A549 (cell line): ENCODE measurements around the gene DPYD. TPM values are rescaled to one million over a fixed set of nuclear protein-coding genes. Genes with fewer than 3 reads are reported as not detected.

Experiments
- ATAC-seq, 2 experiments: fragments of 200-7000 bp in 1 of 2; fragments of >200 bp in 1 of 2; cut with Nextera tagmentation in 1 of 2; cut with Tn5 transposase in 1 of 2; 3 replicates each; pipeline versions ENCODE4 v1.8.0 to v1.9.1; 2018 to 2020; ENCODE audit warnings: mild to moderate bottlenecking in 1 of 2, moderate library complexity in 1 of 2
- CTCF ChIA-PET: fragments of 300-600 bp; sonication (Branson Sonifier 250); formaldehyde crosslinking; extraction: SDS; loops from one replicate; lab custom pipeline; 2021; ENCODE audit warnings: antibody characterized with exemption, inconsistent platforms; lab: Yijun Ruan, JAX
- POLR2A ChIA-PET: fragments of 350-600 bp; formaldehyde crosslinking; extraction: SDS; loops from one replicate; lab custom pipeline; 2021; ENCODE audit warnings: antibody characterized with exemption, inconsistent platforms; lab: Yijun Ruan, JAX
- DNase-seq, 2 experiments: peaks; one replicate each; pipeline versions ENCODE4 v3.0.0 to v3.0.0-alpha.2; 2011 to 2016; ENCODE audit warnings: low read depth in 1 of 2, low spot score in 1 of 2
- FAIRE-seq: peaks from 2 replicates; lab custom pipeline; 2011; peaks lifted over from hg19 to GRCh38; lab: Jason Lieb, UNC
- H3K27ac ChIP-seq, 2 experiments: fragments of >200 bp; sonication (Bioruptor Twin); formaldehyde crosslinking; 3 replicates each; pipeline ENCODE4 v1.5.1; 2016 to 2017
- H3K4me1 ChIP-seq: fragments of >200 bp; sonication (Bioruptor Twin); formaldehyde crosslinking; 3 replicates; pipeline ENCODE4 v1.6.1; 2016
- H3K4me2 ChIP-seq: fragments of >200 bp; sonication (Bioruptor Twin); formaldehyde crosslinking; 3 replicates; pipeline ENCODE4 v1.6.1; 2016
- H3K4me3 ChIP-seq: fragments of >200 bp; sonication (Bioruptor Twin); formaldehyde crosslinking; 3 replicates; pipeline ENCODE4 v1.5.1; 2016
- H3K9me3 ChIP-seq: fragments of >200 bp; sonication (Bioruptor Twin); formaldehyde crosslinking; 3 replicates; pipeline ENCODE4 v1.6.1; 2016
- EHMT2 ChIP-seq: fragments of 200-600 bp; sonication (generic); IDR thresholded peaks from 2 replicates; pipeline ENCODE4 v1.6.1; 2016; ENCODE audit warnings: antibody characterized with exemption, low read depth, mild to moderate bottlenecking, moderate library complexity
- ESRRA ChIP-seq: fragments of 150-350 bp; IDR thresholded peaks from 2 replicates; pipeline ENCODE4 v1.6.1; 2014; ENCODE audit warnings: mild to moderate bottlenecking, low read length, borderline replicate concordance
- FOSL2 ChIP-seq, 2 experiments: fragments of 450-650 bp in 1 of 2; fragments of >200 bp in 1 of 2; sonication (Bioruptor Twin) in 1 of 2; formaldehyde crosslinking; IDR thresholded peaks; 2 replicates each; pipeline versions ENCODE4 v1.5.0 to v1.6.1; 2016 to 2020; ENCODE audit warnings: mild to moderate bottlenecking in 1 of 2, moderate library complexity in 1 of 2
- HEYL ChIP-seq: fragments of 250-450 bp; sonication (Bioruptor Pico); IDR thresholded peaks from 2 replicates; pipeline ENCODE4 v1.8.0; 2021; ENCODE audit warnings: mild to moderate bottlenecking, moderate library complexity
- HOXB13 ChIP-seq: fragments of 250-450 bp; sonication (Bioruptor Pico); IDR thresholded peaks from 2 replicates; pipeline ENCODE4 v1.5.0; 2020; ENCODE audit warnings: low read depth, mild to moderate bottlenecking, moderate library complexity
- KDM1A ChIP-seq: fragments of 200-600 bp; sonication (generic); IDR thresholded peaks from 2 replicates; pipeline ENCODE4 v1.6.1; 2016; ENCODE audit warnings: low read depth, mild to moderate bottlenecking
- KDM5A ChIP-seq: fragments of 200-600 bp; sonication (generic); IDR thresholded peaks from 2 replicates; pipeline ENCODE4 v1.6.1; 2016; ENCODE audit warnings: antibody characterized with exemption, mild to moderate bottlenecking
- NPAS2 ChIP-seq: fragments of 250-450 bp; sonication (Bioruptor Pico); IDR thresholded peaks from 2 replicates; pipeline ENCODE4 v1.8.0; 2022; ENCODE audit warnings: mild to moderate bottlenecking, moderate library complexity, borderline replicate concordance
- PHF8 ChIP-seq: fragments of 200-600 bp; sonication (generic); IDR thresholded peaks from 2 replicates; pipeline ENCODE4 v1.6.1; 2016; ENCODE audit warnings: low read depth, mild to moderate bottlenecking, antibody characterized with exemption, moderate library complexity, borderline replicate concordance
- POLR2A ChIP-seq: IDR thresholded peaks from 2 replicates; pipeline ENCODE4 v1.6.1; 2012; ENCODE audit warnings: mild to moderate bottlenecking, low read length
- RAD21 ChIP-seq, 2 experiments: fragments of >200 bp in 1 of 2; sonication (Bioruptor Twin) in 1 of 2; formaldehyde crosslinking in 1 of 2; IDR thresholded peaks in 1 of 2; conservative IDR thresholded peaks in 1 of 2; 2 replicates in 1 of 2; 3 replicates in 1 of 2; pipeline ENCODE4 v1.6.1; 2012 to 2018; ENCODE audit warnings: inconsistent platforms in 1 of 2
- RNF2 ChIP-seq: fragments of 200-600 bp; sonication (generic); IDR thresholded peaks from 2 replicates; pipeline ENCODE4 v1.6.1; 2016; ENCODE audit warnings: low read depth, mild to moderate bottlenecking, antibody characterized with exemption, moderate library complexity, borderline replicate concordance
- SREBF2 ChIP-seq: fragments of 450-650 bp; IDR thresholded peaks from 2 replicates; pipeline ENCODE4 v1.6.1; 2014; ENCODE audit warnings: mild to moderate bottlenecking, moderate library complexity
- ZC3H11A ChIP-seq: fragments of 450-650 bp; IDR thresholded peaks from 2 replicates; pipeline ENCODE4 v1.6.1; 2014; ENCODE audit warnings: antibody characterized with exemption, mild to moderate bottlenecking
- ZNF302 ChIP-seq: fragments of 250-450 bp; sonication (Bioruptor Pico); IDR thresholded peaks from 2 replicates; pipeline ENCODE4 v1.9.0; 2021; ENCODE audit warnings: inconsistent platforms, mild to moderate bottlenecking, moderate library complexity
- WGBS: methylation state at CpG from one replicate; pipeline ENCODE4 v1.1.6; 2017; ENCODE audit errors: missing lambda C conversion rate; 5-methylcytosine and 5-hydroxymethylcytosine counted together
- polyA plus RNA-seq, 4 experiments: library from polyadenylated mRNA; depleted of rRNA in 3 of 4; stranded (reverse); fragments of >200 nt; fragmentation: RNase III in 1 of 4; extraction: RNeasy Plus Mini Kit Qiagen cat#74134 plus additional on column Dnase treatment in 1 of 4; gene quantifications; 2 replicates in 3 of 4; 3 replicates in 1 of 4; pipeline ENCODE4 v1.2.3, GENCODE V29; 2011 to 2017
- TF ChIP-seq, protein P1 (sequence below): fragments of >200 bp; sonication (Bioruptor Twin); formaldehyde crosslinking; IDR thresholded peaks from 3 replicates; pipeline ENCODE4 v1.5.1; 2016
- TF ChIP-seq, protein P2 (sequence below): fragments of 150-350 bp; IDR thresholded peaks from 2 replicates; pipeline ENCODE4 v1.6.1; 2014; ENCODE audit warnings: low read depth, mild to moderate bottlenecking, low read length

DPYD gene
- polyA plus RNA-seq, 2 of the 4 experiments (the other 2 are of a cell fraction), result 5.9 to 7.5 TPM

DNA sequence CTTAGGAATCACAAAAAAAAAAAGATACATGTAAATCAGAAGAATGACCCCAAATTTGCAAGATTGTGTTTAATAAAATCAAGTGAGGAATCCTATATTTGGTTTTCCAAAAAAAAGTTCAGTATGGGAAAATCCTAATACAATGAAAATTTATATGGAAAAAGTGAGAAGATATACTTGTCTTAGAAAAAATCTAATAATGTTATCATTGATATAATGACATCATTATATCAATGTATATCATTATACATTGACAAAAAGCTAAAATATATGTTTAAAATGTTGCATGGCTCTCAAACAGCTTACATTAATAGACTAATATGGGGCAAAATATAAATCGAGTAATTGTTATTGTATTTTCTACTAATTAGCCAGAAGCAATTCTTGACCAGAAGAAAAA lies 37.0 kb downstream of the DPYD start:
- no peak for FAIRE-seq
- H3K27ac ChIP-seq, result no peak overlapping the region
- H3K4me1 ChIP-seq, result no peaks in the 10 kb centered on the region
- 0 out of 3 replicates have a peak, but pooled peaks cover 5% of the 10 kb centered on the region for H3K9me3 ChIP-seq
- WGBS, result 86% methylated on average over 1 of the region's 1 CpG
- ATAC-seq, result no peak
- no peak overlapping the region for H3K4me3 ChIP-seq
- POLR2A ChIA-PET, result no interaction called here
- DNase-seq, result no peak
- CTCF ChIA-PET, result no interaction called here
- no peak for TF ChIP-seq POLR2A
- TF ChIP-seq KDM5A, result no peak
- TF ChIP-seq, protein P1, sequence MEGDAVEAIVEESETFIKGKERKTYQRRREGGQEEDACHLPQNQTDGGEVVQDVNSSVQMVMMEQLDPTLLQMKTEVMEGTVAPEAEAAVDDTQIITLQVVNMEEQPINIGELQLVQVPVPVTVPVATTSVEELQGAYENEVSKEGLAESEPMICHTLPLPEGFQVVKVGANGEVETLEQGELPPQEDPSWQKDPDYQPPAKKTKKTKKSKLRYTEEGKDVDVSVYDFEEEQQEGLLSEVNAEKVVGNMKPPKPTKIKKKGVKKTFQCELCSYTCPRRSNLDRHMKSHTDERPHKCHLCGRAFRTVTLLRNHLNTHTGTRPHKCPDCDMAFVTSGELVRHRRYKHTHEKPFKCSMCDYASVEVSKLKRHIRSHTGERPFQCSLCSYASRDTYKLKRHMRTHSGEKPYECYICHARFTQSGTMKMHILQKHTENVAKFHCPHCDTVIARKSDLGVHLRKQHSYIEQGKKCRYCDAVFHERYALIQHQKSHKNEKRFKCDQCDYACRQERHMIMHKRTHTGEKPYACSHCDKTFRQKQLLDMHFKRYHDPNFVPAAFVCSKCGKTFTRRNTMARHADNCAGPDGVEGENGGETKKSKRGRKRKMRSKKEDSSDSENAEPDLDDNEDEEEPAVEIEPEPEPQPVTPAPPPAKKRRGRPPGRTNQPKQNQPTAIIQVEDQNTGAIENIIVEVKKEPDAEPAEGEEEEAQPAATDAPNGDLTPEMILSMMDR, result no peak
- no peak for TF ChIP-seq FOSL2 (IDR thresholded peaks at IDR 0.05)
- TF ChIP-seq FOSL2 (CRISPR knock-in tag; IDR thresholded peaks at IDR 0.05), result no peak
- TF ChIP-seq SREBF2, result no peak
- TF ChIP-seq HOXB13, result no peak
- no peak for TF ChIP-seq RAD21 (conservative IDR thresholded peaks at IDR 0.05 in 1 of 2, IDR thresholded peaks at IDR 0.05 in 1 of 2)
- no peak for TF ChIP-seq RNF2
- no peak overlapping the region for H3K4me2 ChIP-seq

DNA sequence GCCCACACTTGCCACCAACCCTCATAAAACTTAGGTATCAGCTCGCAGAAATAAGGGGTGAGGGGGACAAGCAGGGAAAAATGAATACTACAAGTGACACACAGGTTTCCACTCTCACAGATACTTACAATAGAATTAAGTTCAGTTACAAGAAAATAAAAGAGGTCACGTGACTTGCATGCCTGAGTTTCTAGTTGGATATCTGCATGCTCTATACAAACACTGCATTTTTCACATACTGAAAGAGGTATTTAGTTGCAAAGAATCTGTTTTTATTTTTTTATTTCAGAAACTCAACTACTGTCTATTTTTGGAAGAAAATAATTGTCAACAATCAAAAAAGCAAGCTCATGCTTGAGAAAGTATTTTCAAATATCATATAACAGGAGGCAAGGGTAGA lies 43.5 kb downstream of the DPYD start:
- Histone ChIP-seq H3K9me3 (no peaks in the 10 kb centered on the region), H3K4me1 (no peaks in the 10 kb centered on the region), H3K4me3 (no peak overlapping the region), H3K4me2 (no peak overlapping the region), H3K27ac (no peak overlapping the region)
- 93% methylated on average over 2 of the region's 2 CpGs for WGBS
- ChIA-PET POLR2A (no interaction called here), CTCF (interaction anchor here (1.3 kb wide), 1 partner anchor 590 kb away, joined by 3 read pairs; no protein-coding TSS in a partner anchor)
- no peak for ATAC-seq
- no peak for DNase-seq
- no peak for FAIRE-seq
- no peak for TF ChIP-seq FOSL2 (IDR thresholded peaks at IDR 0.05)
- TF ChIP-seq FOSL2 (CRISPR knock-in tag; IDR thresholded peaks at IDR 0.05), result no peak
- no peak for TF ChIP-seq KDM1A
- TF ChIP-seq RNF2, result no peak
- no peak for TF ChIP-seq ZNF302
- TF ChIP-seq KDM5A, result no peak
- TF ChIP-seq, protein P2, sequence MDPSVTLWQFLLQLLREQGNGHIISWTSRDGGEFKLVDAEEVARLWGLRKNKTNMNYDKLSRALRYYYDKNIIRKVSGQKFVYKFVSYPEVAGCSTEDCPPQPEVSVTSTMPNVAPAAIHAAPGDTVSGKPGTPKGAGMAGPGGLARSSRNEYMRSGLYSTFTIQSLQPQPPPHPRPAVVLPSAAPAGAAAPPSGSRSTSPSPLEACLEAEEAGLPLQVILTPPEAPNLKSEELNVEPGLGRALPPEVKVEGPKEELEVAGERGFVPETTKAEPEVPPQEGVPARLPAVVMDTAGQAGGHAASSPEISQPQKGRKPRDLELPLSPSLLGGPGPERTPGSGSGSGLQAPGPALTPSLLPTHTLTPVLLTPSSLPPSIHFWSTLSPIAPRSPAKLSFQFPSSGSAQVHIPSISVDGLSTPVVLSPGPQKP, result no peak
- TF ChIP-seq, protein P1, result no peak

DNA sequence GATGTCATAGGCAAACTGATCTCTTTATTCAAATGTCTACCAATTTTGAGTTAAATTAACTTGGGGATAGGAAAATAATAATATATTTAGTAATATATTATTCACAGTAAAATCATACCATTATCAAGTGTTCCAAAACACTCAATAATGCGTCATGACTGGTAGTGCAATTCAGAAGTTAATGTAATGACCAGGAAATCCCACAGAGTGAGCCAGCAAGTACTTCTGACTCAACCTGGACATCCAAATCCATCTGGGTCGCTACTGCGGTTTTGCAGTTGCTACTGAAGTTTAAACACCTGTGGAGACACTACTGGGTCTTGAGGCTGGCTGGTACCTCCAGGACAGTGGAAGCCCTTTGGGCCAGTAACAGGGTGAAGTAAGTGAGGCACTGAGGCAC lies 44.8 kb downstream of the DPYD start:
- Histone ChIP-seq H3K4me3 (no peak overlapping the region), H3K9me3 (no peaks in the 10 kb centered on the region), H3K4me1 (no peaks in the 10 kb centered on the region), H3K27ac (no peak overlapping the region), H3K4me2 (no peak overlapping the region)
- ChIA-PET CTCF (no interaction called here), POLR2A (no interaction called here)
- TF ChIP-seq ZC3H11A, result no peak
- TF ChIP-seq EHMT2, result no peak
- DNase-seq (no peak), FAIRE-seq (no peak), ATAC-seq (no peak)
- WGBS, result 96% methylated on average over 3 of the region's 3 CpGs

DNA sequence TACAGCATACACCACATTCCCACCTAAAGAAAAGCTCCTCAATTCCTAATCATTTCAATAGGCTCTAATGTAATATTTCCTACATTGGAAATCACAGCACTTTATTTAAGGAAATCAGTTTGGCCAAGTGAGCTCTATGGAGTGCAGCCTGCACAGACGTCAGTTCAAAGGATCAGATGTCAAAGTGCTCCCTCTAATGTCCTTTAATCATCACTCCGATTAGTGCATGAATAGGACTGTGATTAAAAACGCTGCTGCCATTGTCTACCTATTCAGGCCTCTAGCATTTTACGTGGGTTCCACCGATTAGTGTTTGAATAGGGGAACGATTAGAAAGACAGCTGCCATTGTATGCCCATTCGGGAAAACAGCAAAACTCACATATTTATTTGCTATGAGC lies 50.2 kb downstream of the DPYD start:
- Histone ChIP-seq H3K27ac (no peak overlapping the region), H3K4me1 (no peaks in the 10 kb centered on the region)
- no peak for ATAC-seq
- WGBS, result 89% methylated on average over 7 of the region's 7 CpGs
- POLR2A ChIA-PET, result no interaction called here
- TF ChIP-seq PHF8 (no peak), NPAS2 (CRISPR knock-in tag) (no peak), HEYL (CRISPR knock-in tag) (no peak), ESRRA (no peak)
- TF ChIP-seq, all 56 proteins: peak for 0
- no peak overlapping the region for H3K4me3 ChIP-seq
- H3K4me2 ChIP-seq, result no peak overlapping the region
- no peak for FAIRE-seq
- peaks cover 2% of the 10 kb centered on the region; the same call in 1 of the 3 replicates for H3K9me3 ChIP-seq
- CTCF ChIA-PET, result no interaction called here
- no peak for DNase-seq
